ENCODE data around the gene PALS1. TPM values are rescaled to one million over a fixed set of nuclear protein-coding genes. Genes with fewer than 3 reads are reported as not detected.

The PALS1 gene
- total and polyA plus RNA-seq, 2 donors (not counting 3 experiments of a cell fraction or from before 2014, with no cell fraction given): 5.2 to 22.0 TPM

DNA sequence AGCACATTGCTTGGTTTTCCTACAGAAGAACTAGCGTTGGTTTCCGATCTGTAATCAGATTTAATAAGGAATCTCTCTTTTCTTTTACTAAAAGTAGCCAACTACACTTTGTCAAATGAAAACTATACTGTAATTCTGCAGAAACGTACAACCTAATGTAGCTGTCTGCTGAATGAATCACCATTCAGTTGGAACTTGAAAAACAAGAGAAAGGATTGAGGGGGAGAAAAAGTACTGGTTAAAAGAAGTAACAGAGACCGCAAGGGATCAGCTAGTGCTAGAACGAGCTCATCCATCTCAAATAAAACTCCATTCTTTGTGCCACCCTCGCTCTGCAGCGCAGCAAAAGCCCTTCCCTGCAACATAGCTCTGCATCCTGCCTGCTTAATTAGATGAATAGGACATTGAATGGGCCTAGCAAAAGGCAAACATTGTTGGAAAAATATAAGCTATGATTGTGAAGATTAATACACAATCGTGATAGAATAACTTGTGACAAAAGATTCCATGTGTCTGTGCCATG lies 49.4 kb upstream of the PALS1 start:
- no TSS peak for BruUV-seq (replicated peaks)
- TF ChIP-seq POLR2AphosphoS5 (IDR thresholded peaks at IDR 0.05; ENCODE audit: insufficient read depth, low read depth, low read length): no peak
- no peak for TF ChIP-seq FOS (IDR thresholded peaks at IDR 0.05; ENCODE audit: borderline replicate concordance, insufficient read depth, low read length)
- Histone ChIP-seq H3K4me3 (replicated peaks in 1 of 3; ENCODE audit: insufficient read depth in 1 of 3, low read depth in 1 of 3, low read length in 3 of 3) (no peak overlapping the region), H3K27me3 (ENCODE audit: control insufficient read depth in 2 of 2, insufficient read depth in 2 of 2, low read length in 2 of 2) (no peaks in the 10 kb centered on the region), H3K9ac (replicated peaks; ENCODE audit: extremely low read depth, insufficient read depth, low read length) (no peak overlapping the region), H3K36me3 (ENCODE audit: control insufficient read depth in 2 of 2, extremely low read depth in 1 of 2, insufficient read depth in 2 of 2, low read length in 2 of 2) (no peaks in the 10 kb centered on the region), H3K4me1 (ENCODE audit: control insufficient read depth, extremely low read depth, insufficient read depth, low read length) (peaks cover 8% of the 10 kb centered on the region), H3K9me3 (replicated peaks; ENCODE audit: control insufficient read depth, insufficient read depth, low read length) (no peaks in the 10 kb centered on the region), H3K9me1 (replicated peaks; ENCODE audit: control insufficient read depth, extremely low read depth, insufficient read depth, low read length) (no peaks in the 10 kb centered on the region), H3K27ac (ENCODE audit: insufficient read depth, low read depth, low read length) (no peak overlapping the region), H4K20me1 (replicated peaks; ENCODE audit: control insufficient read depth, extremely low read depth, insufficient read depth, low read length) (no peaks in the 10 kb centered on the region), H3K79me2 (ENCODE audit: control insufficient read depth, insufficient read depth, low read length) (no peaks in the 10 kb centered on the region), H3K4me2 (ENCODE audit: insufficient read depth, low read length) (no peak overlapping the region), H2AFZ (ENCODE audit: low read depth, low read length) (no peak overlapping the region)
- ChIA-PET CTCF (interaction anchor here (1.2 to 1.4 kb wide), 3 partner anchors 9 to 94 kb away, joined by 4 to 9 read pairs (median 9); no protein-coding TSS in a partner anchor), POLR2A (no interaction called here)
- dilution Hi-C loops (cut with MboI; ENCODE audit: extremely low pct_ligation_motif_present, low sequenced_read_pairs): no loop called here
- intact Hi-C loops (cut with micrococcal nuclease): no loop called here
- FAIRE-seq: no peak
- DNase-seq (ENCODE audit: low read depth, low spot score): no peak

DNA sequence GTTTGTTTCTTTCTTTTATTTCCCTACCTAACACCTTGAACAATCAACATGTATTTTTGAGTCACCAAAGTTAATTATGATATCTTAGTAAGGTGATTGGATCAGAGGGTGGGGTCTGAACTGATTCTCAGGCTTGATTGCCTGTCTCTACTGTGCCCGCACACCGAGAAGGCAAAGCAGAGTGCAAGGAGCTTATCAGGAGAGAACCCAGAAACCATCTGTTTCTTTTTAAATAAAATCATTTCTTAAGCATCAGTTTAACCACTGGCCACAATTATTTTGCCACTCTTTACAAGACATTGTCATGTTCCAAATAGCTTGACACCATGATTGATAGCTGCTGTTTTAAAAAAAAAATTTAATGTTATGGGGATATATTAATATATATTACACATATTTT lies 48.9 kb upstream of the PALS1 start:
- Histone ChIP-seq H3K36me3 (ENCODE audit: control insufficient read depth in 2 of 2, extremely low read depth in 1 of 2, insufficient read depth in 2 of 2, low read length in 2 of 2) (no peaks in the 10 kb centered on the region), H3K79me2 (ENCODE audit: control insufficient read depth, insufficient read depth, low read length) (no peaks in the 10 kb centered on the region), H3K4me2 (ENCODE audit: insufficient read depth, low read length) (no peak overlapping the region), H3K27ac (ENCODE audit: insufficient read depth, low read depth, low read length) (no peak overlapping the region), H3K9me3 (replicated peaks; ENCODE audit: control insufficient read depth, insufficient read depth, low read length) (no peaks in the 10 kb centered on the region), H3K9ac (replicated peaks; ENCODE audit: extremely low read depth, insufficient read depth, low read length) (no peak overlapping the region), H3K27me3 (ENCODE audit: control insufficient read depth in 2 of 2, insufficient read depth in 2 of 2, low read length in 2 of 2) (no peaks in the 10 kb centered on the region), H3K4me3 (replicated peaks in 1 of 3; ENCODE audit: insufficient read depth in 1 of 3, low read depth in 1 of 3, low read length in 3 of 3) (no peak overlapping the region), H2AFZ (ENCODE audit: low read depth, low read length) (no peak overlapping the region), H3K9me1 (replicated peaks; ENCODE audit: control insufficient read depth, extremely low read depth, insufficient read depth, low read length) (no peaks in the 10 kb centered on the region), H3K4me1 (ENCODE audit: control insufficient read depth, extremely low read depth, insufficient read depth, low read length) (peaks cover 4% of the 10 kb centered on the region), H4K20me1 (replicated peaks; ENCODE audit: control insufficient read depth, extremely low read depth, insufficient read depth, low read length) (no peaks in the 10 kb centered on the region)
- dilution Hi-C loops (cut with MboI; ENCODE audit: extremely low pct_ligation_motif_present, low sequenced_read_pairs) (no loop called here), intact Hi-C loops (cut with micrococcal nuclease) (no loop called here)
- POLR2A ChIA-PET: no interaction called here
- FAIRE-seq (no peak), DNase-seq (ENCODE audit: low read depth, low spot score) (no peak)
- TF ChIP-seq JUN (IDR thresholded peaks at IDR 0.05; ENCODE audit: borderline replicate concordance, insufficient read depth, insufficient read length, low read depth) (no peak), POLR2AphosphoS5 (IDR thresholded peaks at IDR 0.05; ENCODE audit: insufficient read depth, low read depth, low read length) (no peak), MYC (IDR thresholded peaks at IDR 0.05; ENCODE audit: low read depth, low read length) (no peak), FOS (IDR thresholded peaks at IDR 0.05; ENCODE audit: borderline replicate concordance, insufficient read depth, low read length) (no peak), EZH2 (IDR thresholded peaks at IDR 0.05; ENCODE audit: borderline replicate concordance, low read depth, low read length, severe bottlenecking) (no peak), POLR2A (IDR thresholded peaks at IDR 0.05; ENCODE audit: low read depth, low read length) (no peak), GATA2 (IDR thresholded peaks at IDR 0.05; ENCODE audit: insufficient read depth, insufficient read length, low read depth, low read length) (no peak)
- TF ChIP-seq, protein P1, sequence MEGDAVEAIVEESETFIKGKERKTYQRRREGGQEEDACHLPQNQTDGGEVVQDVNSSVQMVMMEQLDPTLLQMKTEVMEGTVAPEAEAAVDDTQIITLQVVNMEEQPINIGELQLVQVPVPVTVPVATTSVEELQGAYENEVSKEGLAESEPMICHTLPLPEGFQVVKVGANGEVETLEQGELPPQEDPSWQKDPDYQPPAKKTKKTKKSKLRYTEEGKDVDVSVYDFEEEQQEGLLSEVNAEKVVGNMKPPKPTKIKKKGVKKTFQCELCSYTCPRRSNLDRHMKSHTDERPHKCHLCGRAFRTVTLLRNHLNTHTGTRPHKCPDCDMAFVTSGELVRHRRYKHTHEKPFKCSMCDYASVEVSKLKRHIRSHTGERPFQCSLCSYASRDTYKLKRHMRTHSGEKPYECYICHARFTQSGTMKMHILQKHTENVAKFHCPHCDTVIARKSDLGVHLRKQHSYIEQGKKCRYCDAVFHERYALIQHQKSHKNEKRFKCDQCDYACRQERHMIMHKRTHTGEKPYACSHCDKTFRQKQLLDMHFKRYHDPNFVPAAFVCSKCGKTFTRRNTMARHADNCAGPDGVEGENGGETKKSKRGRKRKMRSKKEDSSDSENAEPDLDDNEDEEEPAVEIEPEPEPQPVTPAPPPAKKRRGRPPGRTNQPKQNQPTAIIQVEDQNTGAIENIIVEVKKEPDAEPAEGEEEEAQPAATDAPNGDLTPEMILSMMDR (IDR thresholded peaks at IDR 0.05; ENCODE audit: extremely low read depth in 1 of 2, insufficient read depth in 1 of 2, low read depth in 1 of 2, low read length in 2 of 2): no peak
- TF ChIP-seq, protein P2, sequence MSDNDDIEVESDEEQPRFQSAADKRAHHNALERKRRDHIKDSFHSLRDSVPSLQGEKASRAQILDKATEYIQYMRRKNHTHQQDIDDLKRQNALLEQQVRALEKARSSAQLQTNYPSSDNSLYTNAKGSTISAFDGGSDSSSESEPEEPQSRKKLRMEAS (IDR thresholded peaks at IDR 0.05; ENCODE audit: insufficient read depth, insufficient read length): no peak
- CTCF ChIA-PET: interaction anchor here (1.0 to 1.4 kb wide), 4 partner anchors 9 to 94 kb away, joined by 3 to 9 read pairs (median 6); no protein-coding TSS in a partner anchor
- no TSS peak for BruUV-seq (replicated peaks)
